HFFc6 (cell line): ENCODE measurements around the gene CHN1. TPM values are rescaled to one million over a fixed set of nuclear protein-coding genes. Genes with fewer than 3 reads are reported as not detected.

Source experiments
- DNase-seq: peaks from one replicate; pipeline ENCODE4 v3.0.0-alpha.2; 2018
- H3K27ac Mint-ChIP-seq: 2 replicates; pipeline ENCODE4 v1.8.0; 2020; ENCODE audit warnings: mild to moderate bottlenecking, mixed read lengths
- H3K27me3 Mint-ChIP-seq: 2 replicates; pipeline ENCODE4 v1.8.0; 2021; ENCODE audit warnings: mild to moderate bottlenecking, moderate library complexity, mixed read lengths; ENCODE audit not compliant: insufficient read depth
- H3K36me3 Mint-ChIP-seq: 2 replicates; pipeline ENCODE4 v1.8.0; 2021; ENCODE audit warnings: low read depth, mixed read lengths
- H3K4me1 Mint-ChIP-seq: 2 replicates; pipeline ENCODE4 v1.8.0; 2020; ENCODE audit warnings: low read depth, mixed read lengths
- H3K4me3 Mint-ChIP-seq: 2 replicates; pipeline ENCODE4 v1.8.0; 2020; ENCODE audit warnings: mild to moderate bottlenecking, moderate library complexity, mixed read lengths
- H3K9me3 Mint-ChIP-seq: 2 replicates; pipeline ENCODE4 v1.8.0; 2020; ENCODE audit warnings: mild to moderate bottlenecking, mixed read lengths
- total RNA-seq, 6 experiments: library from RNA; stranded (reverse); fragmentation: NEBNext Ultra II Directional; extraction: Animal tissue kit (Norgen Biotek cat#: 25700); gene quantifications; 2 replicates in 1 of 6; 3 replicates in 5 of 6; pipeline ENCODE4 v1.2.3, GENCODE V29; 2021
- TF ChIP-seq, protein P1 (sequence below): fragments of 200-600 bp; sonication (generic); IDR thresholded peaks from 2 replicates; pipeline ENCODE4 v1.5.0; 2021; ENCODE audit warnings: antibody characterized with exemption, mild to moderate bottlenecking

Gene CHN1
- total RNA-seq, 6 experiments from 2014 or later, result 85.5 to 104 (median 97.2) TPM

DNA sequence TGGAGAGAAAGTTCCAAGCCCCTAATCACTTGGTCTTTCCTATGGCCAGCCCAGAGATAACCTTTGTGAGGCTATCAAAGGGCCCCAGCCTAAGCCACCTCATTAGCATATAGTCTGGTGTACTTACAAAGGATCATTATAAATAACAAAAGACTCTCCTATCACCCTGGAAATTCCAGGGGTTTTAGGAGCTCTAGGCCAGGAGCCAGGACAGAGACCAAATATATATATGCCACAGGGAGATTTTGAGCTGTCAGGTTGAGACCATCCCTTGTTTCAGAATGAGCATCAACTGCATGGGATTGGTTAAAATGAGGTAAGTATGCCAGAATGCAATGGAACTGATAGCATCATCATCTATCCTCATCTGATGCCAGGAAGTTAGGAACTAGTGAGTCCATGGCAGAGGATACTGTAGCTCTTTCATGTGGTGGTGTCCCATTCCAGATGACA lies 208.8 kb downstream of the CHN1 start:
- TF ChIP-seq, protein P1, sequence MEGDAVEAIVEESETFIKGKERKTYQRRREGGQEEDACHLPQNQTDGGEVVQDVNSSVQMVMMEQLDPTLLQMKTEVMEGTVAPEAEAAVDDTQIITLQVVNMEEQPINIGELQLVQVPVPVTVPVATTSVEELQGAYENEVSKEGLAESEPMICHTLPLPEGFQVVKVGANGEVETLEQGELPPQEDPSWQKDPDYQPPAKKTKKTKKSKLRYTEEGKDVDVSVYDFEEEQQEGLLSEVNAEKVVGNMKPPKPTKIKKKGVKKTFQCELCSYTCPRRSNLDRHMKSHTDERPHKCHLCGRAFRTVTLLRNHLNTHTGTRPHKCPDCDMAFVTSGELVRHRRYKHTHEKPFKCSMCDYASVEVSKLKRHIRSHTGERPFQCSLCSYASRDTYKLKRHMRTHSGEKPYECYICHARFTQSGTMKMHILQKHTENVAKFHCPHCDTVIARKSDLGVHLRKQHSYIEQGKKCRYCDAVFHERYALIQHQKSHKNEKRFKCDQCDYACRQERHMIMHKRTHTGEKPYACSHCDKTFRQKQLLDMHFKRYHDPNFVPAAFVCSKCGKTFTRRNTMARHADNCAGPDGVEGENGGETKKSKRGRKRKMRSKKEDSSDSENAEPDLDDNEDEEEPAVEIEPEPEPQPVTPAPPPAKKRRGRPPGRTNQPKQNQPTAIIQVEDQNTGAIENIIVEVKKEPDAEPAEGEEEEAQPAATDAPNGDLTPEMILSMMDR, result no peak
- H3K27me3 Mint-ChIP-seq, result no peaks in the 10 kb centered on the region; the same call in 1 of the 2 replicates
- H3K27ac Mint-ChIP-seq, result peak overlapping the region; percentile 83
- no peak for DNase-seq
- peaks cover 19% of the 10 kb centered on the region for H3K36me3 Mint-ChIP-seq
- peaks cover 91% of the 10 kb centered on the region for H3K4me1 Mint-ChIP-seq
- no peaks in the 10 kb centered on the region for H3K9me3 Mint-ChIP-seq
- peak overlapping the region; percentile 30; the same call in 1 of the 2 replicates for H3K4me3 Mint-ChIP-seq

GRCh38 chr2:174794851-174795374 lies 210.3 kb downstream of the CHN1 start:
- Mint-ChIP-seq H3K4me1 (peaks cover 83% of the 10 kb centered on the region), H3K27ac (peak overlapping the region; percentile 83), H3K27me3 (no peaks in the 10 kb centered on the region; the same call in none of the 2 replicates), H3K4me3 (peak overlapping the region; percentile 21; the same call in 1 of the 2 replicates), H3K36me3 (peaks cover 13% of the 10 kb centered on the region), H3K9me3 (0 out of 2 replicates have a peak, but pooled peaks cover 4% of the 10 kb centered on the region)
- DNase-seq, result peak; percentile 44
- TF ChIP-seq, protein P1, result no peak

DNA sequence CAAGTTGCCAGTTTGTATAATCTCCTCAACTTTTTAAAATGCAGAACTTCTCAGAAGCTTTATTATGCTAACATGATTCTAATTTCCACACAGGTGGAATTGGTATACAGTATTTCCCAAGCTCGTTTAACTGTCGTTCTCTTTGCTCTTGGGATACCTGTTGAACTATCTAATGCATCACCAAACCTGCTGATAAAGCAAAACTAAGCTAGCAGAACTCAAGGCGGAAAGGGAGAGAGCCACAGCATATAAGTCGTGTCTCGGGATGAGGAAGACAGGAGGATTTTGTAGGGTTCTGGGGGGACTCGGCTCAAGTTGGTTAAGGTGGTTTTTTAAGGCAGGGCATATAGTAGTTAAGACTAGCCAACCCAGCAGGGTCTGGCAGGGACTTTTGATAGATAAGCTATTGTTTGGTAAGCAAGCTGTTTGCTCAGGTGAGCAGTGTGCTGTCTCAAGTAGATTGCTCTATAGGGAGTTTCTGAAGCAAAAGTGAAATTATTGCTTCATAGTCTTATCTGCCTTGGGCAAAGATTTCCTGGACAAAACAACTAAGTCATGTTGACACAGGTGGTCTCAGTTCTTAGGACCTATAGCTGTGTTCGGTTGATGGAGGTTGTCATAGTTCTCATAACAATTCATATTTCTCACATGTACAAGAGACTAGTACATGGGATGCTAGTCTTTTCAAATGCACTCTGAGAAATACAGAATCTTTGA lies 212.7 kb downstream of the CHN1 start:
- H3K9me3 Mint-ChIP-seq, result peaks cover 11% of the 10 kb centered on the region; the same call in 1 of the 2 replicates
- H3K4me3 Mint-ChIP-seq, result no peak overlapping the region
- no peaks in the 10 kb centered on the region; the same call in none of the 2 replicates for H3K27me3 Mint-ChIP-seq
- H3K36me3 Mint-ChIP-seq, result peaks cover 9% of the 10 kb centered on the region; the same call in 1 of the 2 replicates
- H3K4me1 Mint-ChIP-seq, result peaks cover 82% of the 10 kb centered on the region
- no peak overlapping the region; the same call in 1 of the 2 replicates for H3K27ac Mint-ChIP-seq
- DNase-seq, result no peak
- TF ChIP-seq, protein P1, result no peak

- TF ChIP-seq, protein P1, result no peak
- Mint-ChIP-seq H3K9me3 (peaks cover 11% of the 10 kb centered on the region; the same call in 1 of the 2 replicates), H3K36me3 (peaks cover 9% of the 10 kb centered on the region; the same call in 1 of the 2 replicates), H3K4me1 (peaks cover 81% of the 10 kb centered on the region), H3K4me3 (no peak overlapping the region), H3K27ac (peak overlapping the region; percentile 29; the same call in 1 of the 2 replicates), H3K27me3 (no peaks in the 10 kb centered on the region; the same call in none of the 2 replicates)
- DNase-seq, result no peak
Measured at GRCh38 chr2:174791746-174792280, 213.4 kb downstream of the CHN1 start.

GRCh38 chr2:174791020-174791419 lies 214.2 kb downstream of the CHN1 start:
- H3K36me3 Mint-ChIP-seq, result peaks cover 9% of the 10 kb centered on the region; the same call in 1 of the 2 replicates
- H3K27ac Mint-ChIP-seq, result no peak overlapping the region
- no peaks in the 10 kb centered on the region; the same call in none of the 2 replicates for H3K27me3 Mint-ChIP-seq
- H3K9me3 Mint-ChIP-seq, result peaks cover 11% of the 10 kb centered on the region; the same call in 1 of the 2 replicates
- peaks cover 79% of the 10 kb centered on the region for H3K4me1 Mint-ChIP-seq
- DNase-seq, result no peak
- TF ChIP-seq, protein P1, result no peak
- no peak overlapping the region for H3K4me3 Mint-ChIP-seq
